SK-N-SH (cell line): ENCODE data around the gene CCNF. TPM values are rescaled to one million over a fixed set of nuclear protein-coding genes. Genes with fewer than 3 reads are reported as not detected.

ENCODE experiments used
- CTCF ChIA-PET: fragments of 300-600, 350-600 bp; formaldehyde crosslinking; extraction: SDS; loops from one replicate; lab custom pipeline; 2021; lab: Yijun Ruan, JAX
- POLR2A ChIA-PET: fragments of 350-600 bp; sonication (Branson Sonifier 250); formaldehyde crosslinking; extraction: SDS; loops from one replicate; lab custom pipeline; 2020; ENCODE audit warnings: antibody characterized with exemption, inconsistent platforms; lab: Yijun Ruan, JAX
- DNase-seq: peaks from one replicate; pipeline ENCODE4 v3.0.0; 2012
- H2AFZ ChIP-seq: fragments of 200-600 bp; sonication (generic); 2 replicates; pipeline ENCODE4 v1.8.1; 2016; ENCODE audit warnings: antibody characterized with exemption, mild to moderate bottlenecking, low read depth
- H3F3A ChIP-seq: fragments of 200-600 bp; sonication (generic); replicated peaks from 2 replicates; pipeline ENCODE3; 2016; ENCODE audit warnings: antibody characterized with exemption, mild to moderate bottlenecking; ENCODE audit not compliant: insufficient read depth
- H3K27ac ChIP-seq, 2 experiments: fragments of 200-500 bp in 1 of 2; fragments of 200-600 bp in 1 of 2; sonication (Bioruptor generic) in 1 of 2; sonication (generic), shearing (Covaris generic) in 1 of 2; 2 replicates each; pipeline versions ENCODE4 v1.5.1 to v1.6.1; 2014 to 2016; ENCODE audit warnings: low read depth in 2 of 2, inconsistent platforms in 1 of 2, low read length in 1 of 2, mild to moderate bottlenecking in 1 of 2, mixed read lengths in 1 of 2
- H3K27me3 ChIP-seq: fragments of 200-600 bp; sonication (generic), shearing (Covaris generic); 2 replicates; pipeline ENCODE4 v1.6.1; 2016; ENCODE audit warnings: mixed run types; ENCODE audit not compliant: insufficient read depth
- H3K36me3 ChIP-seq, 2 experiments: fragments of 200-500 bp in 1 of 2; fragments of 200-600 bp in 1 of 2; sonication (Bioruptor generic) in 1 of 2; sonication (generic) in 1 of 2; replicated peaks in 1 of 2; 2 replicates each; pipeline versions ENCODE3 to v1.5.1; 2014 to 2016; ENCODE audit warnings: low read length in 1 of 2, mild to moderate bottlenecking in 1 of 2; ENCODE audit not compliant: insufficient read depth in 2 of 2, control insufficient read depth in 1 of 2
- H3K4me1 ChIP-seq, 2 experiments: fragments of 200-500 bp in 1 of 2; fragments of 200-600 bp in 1 of 2; sonication (Bioruptor generic) in 1 of 2; sonication (generic), shearing (Covaris generic) in 1 of 2; 2 replicates each; pipeline versions ENCODE4 v1.5.1 to v1.6.1; 2014 to 2016; ENCODE audit warnings: low read depth in 1 of 2, low read length in 1 of 2, mixed run types in 1 of 2; ENCODE audit not compliant: insufficient read depth in 2 of 2, control insufficient read depth in 1 of 2
- H3K4me2 ChIP-seq: fragments of 200-600 bp; sonication (generic), shearing (Covaris generic); 2 replicates; pipeline ENCODE4 v1.6.1; 2017; ENCODE audit warnings: mixed run types
- H3K4me3 ChIP-seq, 2 experiments: fragments of 200-500 bp in 1 of 2; fragments of 200-600 bp in 1 of 2; sonication (Bioruptor generic) in 1 of 2; sonication (generic), shearing (Covaris generic) in 1 of 2; 2 replicates each; pipeline versions ENCODE4 v1.5.1 to v1.8.1; 2014 to 2016; ENCODE audit warnings: low read depth in 2 of 2, inconsistent platforms in 1 of 2, low read length in 1 of 2, mild to moderate bottlenecking in 1 of 2, mixed read lengths in 1 of 2, moderate library complexity in 1 of 2
- H3K79me2 ChIP-seq: fragments of 200-600 bp; sonication (generic); 2 replicates; pipeline ENCODE4 v1.8.1; 2017; ENCODE audit warnings: mild to moderate bottlenecking; ENCODE audit not compliant: insufficient read depth
- H3K9ac ChIP-seq: fragments of 200-600 bp; sonication (generic); 2 replicates; pipeline ENCODE4 v1.6.1; 2017; ENCODE audit warnings: mixed run types
- H3K9me2 ChIP-seq: fragments of 200-600 bp; sonication (generic); 2 replicates; pipeline ENCODE4 v1.6.1; 2017; ENCODE audit warnings: mixed run types
- H3K9me3 ChIP-seq: fragments of 200-600 bp; sonication (generic); 2 replicates; pipeline ENCODE4 v1.6.1; 2017; ENCODE audit warnings: mixed run types, mild to moderate bottlenecking, moderate library complexity
- H4K20me1 ChIP-seq: fragments of 200-600 bp; sonication (generic); 2 replicates; pipeline ENCODE4 v1.6.1; 2017; ENCODE audit warnings: mild to moderate bottlenecking, mixed run types; ENCODE audit not compliant: insufficient read depth
- CHD2 ChIP-seq: fragments of 150-350 bp; IDR thresholded peaks from 2 replicates; pipeline ENCODE4 v1.6.1; 2018; ENCODE audit warnings: low read length; ENCODE audit not compliant: partially characterized antibody
- CTCF ChIP-seq: fragments of 200-600 bp; sonication (generic); IDR thresholded peaks from 2 replicates; pipeline ENCODE4 v1.6.1; 2017; ENCODE audit warnings: antibody characterized with exemption, mild to moderate bottlenecking, moderate library complexity
- ELF1 ChIP-seq: IDR thresholded peaks from 2 replicates; pipeline ENCODE4 v1.4.0; 2012
- FOXJ3 ChIP-seq: sonication (generic); formaldehyde crosslinking; IDR thresholded peaks from 2 replicates; pipeline ENCODE4 v1.5.1; 2020; ENCODE audit warnings: mild to moderate bottlenecking, missing genetic modification reagents
- FOXM1 ChIP-seq: IDR thresholded peaks from 2 replicates; pipeline ENCODE4 v1.4.0; 2012; ENCODE audit warnings: low read depth, mild to moderate bottlenecking
- GABPA ChIP-seq: IDR thresholded peaks from 2 replicates; pipeline ENCODE4 v1.4.0; 2012; ENCODE audit warnings: low read depth, mild to moderate bottlenecking
- GATA2 ChIP-seq: sonication (generic); formaldehyde crosslinking; IDR thresholded peaks from 2 replicates; pipeline ENCODE4 v1.5.0; 2020; ENCODE audit warnings: mild to moderate bottlenecking, missing genetic modification reagents
- MEF2A ChIP-seq: IDR thresholded peaks from 2 replicates; pipeline ENCODE4 v1.4.0; 2012; ENCODE audit warnings: low read depth, borderline replicate concordance
- MXI1 ChIP-seq: IDR thresholded peaks from 2 replicates; pipeline ENCODE4 v1.6.1; 2012; ENCODE audit warnings: mild to moderate bottlenecking, low read depth, low read length, improper control_type of control experiment
- NRF1 ChIP-seq: IDR thresholded peaks from 2 replicates; pipeline ENCODE4 v1.6.1; 2012; ENCODE audit warnings: low read depth, mild to moderate bottlenecking, low read length
- POLR2AphosphoS5 ChIP-seq: IDR thresholded peaks from 2 replicates; pipeline ENCODE4 v1.6.1; 2012; ENCODE audit warnings: low read depth, low read length
- RCOR1 ChIP-seq: fragments of 150-350 bp; IDR thresholded peaks from 2 replicates; pipeline ENCODE4 v1.6.1; 2017; ENCODE audit warnings: antibody characterized with exemption, low read length
- REST ChIP-seq: IDR thresholded peaks from 2 replicates; pipeline ENCODE4 v1.6.1; 2012; ENCODE audit warnings: mild to moderate bottlenecking, low read depth, low read length, moderate library complexity
- RFX5 ChIP-seq: IDR thresholded peaks from 2 replicates; pipeline ENCODE4 v1.6.1; 2012; ENCODE audit warnings: mild to moderate bottlenecking, improper control_type of control experiment, low read length
- SIN3A ChIP-seq: IDR thresholded peaks from 2 replicates; pipeline ENCODE4 v1.6.1; 2012; ENCODE audit warnings: low read depth, mild to moderate bottlenecking, low read length, moderate library complexity, borderline replicate concordance
- TCF12 ChIP-seq: IDR thresholded peaks from 2 replicates; pipeline ENCODE4 v1.4.0; 2012
- TEAD4 ChIP-seq: IDR thresholded peaks from 2 replicates; pipeline ENCODE4 v1.4.0; 2012; ENCODE audit warnings: mild to moderate bottlenecking, borderline replicate concordance; ENCODE audit not compliant: insufficient read depth
- ZBTB33 ChIP-seq: IDR thresholded peaks from 2 replicates; pipeline ENCODE4 v1.4.0; 2012; ENCODE audit warnings: low read depth, borderline replicate concordance
- WGBS: methylation state at CpG from one replicate; pipeline ENCODE4 v1.1.6; 2017; ENCODE audit warnings: low lambda C conversion rate; 5-methylcytosine and 5-hydroxymethylcytosine counted together
- polyA plus RNA-seq, 3 experiments: library from polyadenylated mRNA; depleted of rRNA; stranded (reverse); fragments of >200 nt; gene quantifications; 2 replicates each; pipeline ENCODE4 v1.2.3, GENCODE V29; 2012

The CCNF gene
- polyA plus RNA-seq, 1 of the 3 experiments (the other 2 are of a cell fraction) = 4.6 TPM

GRCh38 chr16:2490190-2491105, 61.2 kb downstream of the CCNF start:
- no peaks in the 10 kb centered on the region for H4K20me1 ChIP-seq
- H3K9me2 ChIP-seq = no peaks in the 10 kb centered on the region
- no peak overlapping the region for H3K9ac ChIP-seq
- no peak overlapping the region for H3K27ac ChIP-seq
- no peak for DNase-seq
- no peak overlapping the region for H3K4me3 ChIP-seq
- ChIA-PET POLR2A (no interaction called here), CTCF (interaction anchor here (0.8 to 12.7 kb wide), 2 partner anchors 9 to 10 kb away, joined by 3 to 95 read pairs; no protein-coding TSS in a partner anchor)
- no peak overlapping the region for H3K4me2 ChIP-seq
- no peaks in the 10 kb centered on the region for H3K9me3 ChIP-seq
- H3K27me3 ChIP-seq = no peaks in the 10 kb centered on the region
- TF ChIP-seq MXI1 = no peak
- TF ChIP-seq FOXM1 = no peak
- TF ChIP-seq ELF1 = no peak
- H3K79me2 ChIP-seq = no peaks in the 10 kb centered on the region
- H3K36me3 ChIP-seq = no peaks in the 10 kb centered on the region
- H2AFZ ChIP-seq = no peak overlapping the region
- peaks cover 0 to 7% of the 10 kb centered on the region in 2 experiments; a peak in 1 of 4 replicates for H3K4me1 ChIP-seq
- WGBS = 97% methylated on average over 10 of the region's 23 CpGs
- H3F3A ChIP-seq = no peaks in the 10 kb centered on the region

GRCh38 chr16:2492292-2492691, 63.0 kb downstream of the CCNF start:
- Histone ChIP-seq H3K4me3 (no peak overlapping the region), H3K9ac (no peak overlapping the region), H3K79me2 (no peaks in the 10 kb centered on the region), H3K4me2 (no peak overlapping the region), H4K20me1 (no peaks in the 10 kb centered on the region), H3F3A (no peaks in the 10 kb centered on the region), H2AFZ (no peak overlapping the region), H3K36me3 (peaks cover 0 to 3% of the 10 kb centered on the region in 2 experiments), H3K27me3 (no peaks in the 10 kb centered on the region), H3K9me2 (no peaks in the 10 kb centered on the region), H3K9me3 (no peaks in the 10 kb centered on the region), H3K4me1 (peaks cover 0 to 15% of the 10 kb centered on the region in 2 experiments; a peak in 1 of 4 replicates), H3K27ac (no peak overlapping the region)
- no peak for DNase-seq
- 97% methylated on average over 13 of the region's 13 CpGs for WGBS
- ChIA-PET CTCF (interaction anchor here (1.0 to 12.7 kb wide), 3 partner anchors 8 to 435 kb away, joined by 3 to 95 read pairs (median 4); no protein-coding TSS in a partner anchor), POLR2A (no interaction called here)
- TF ChIP-seq FOXJ3 (CRISPR knock-in tag) = no peak
- TF ChIP-seq CHD2 = no peak
- TF ChIP-seq TEAD4 = no peak
- TF ChIP-seq RFX5 = no peak
- TF ChIP-seq CTCF = no peak
- TF ChIP-seq TCF12 = no peak
- TF ChIP-seq GATA2 (CRISPR knock-in tag) = no peak
- no peak for TF ChIP-seq FOXM1
- TF ChIP-seq SIN3A = no peak
- no peak for TF ChIP-seq RCOR1
- TF ChIP-seq REST = no peak
- no peak for TF ChIP-seq MEF2A
- TF ChIP-seq POLR2AphosphoS5 = no peak
- no peak for TF ChIP-seq NRF1
- TF ChIP-seq GABPA = no peak
- TF ChIP-seq ZBTB33 = no peak
